Endothelial cell of umbilical vein (primary cell): ENCODE data around the gene WASF2.

Experiments used
- CTCF ChIP-seq, 2 donors: IDR thresholded peaks; 1 replicate in 1 of 2; 2 replicates in 1 of 2; pipeline ENCODE4 v1.5.1; 2011; ENCODE audit warnings: low read length in 2 of 2, mild to moderate bottlenecking in 2 of 2, moderate library complexity in 2 of 2, control low read depth in 1 of 2, inconsistent platforms in 1 of 2, low read depth in 1 of 2; ENCODE audit not compliant: insufficient read depth in 1 of 2; ENCODE audit errors: extremely low read depth in 1 of 2
- EZH2 ChIP-seq: IDR thresholded peaks from 2 replicates; pipeline ENCODE4 v1.6.1; 2012; ENCODE audit warnings: borderline replicate concordance, low read depth, mild to moderate bottlenecking, moderate library complexity, low read length, inconsistent platforms; ENCODE audit not compliant: severe bottlenecking
- TF ChIP-seq, protein P1 (sequence below): IDR thresholded peaks from 2 replicates; pipeline ENCODE4 v1.6.1; 2011; ENCODE audit not compliant: insufficient read depth, insufficient read length

- TF ChIP-seq, protein P1, sequence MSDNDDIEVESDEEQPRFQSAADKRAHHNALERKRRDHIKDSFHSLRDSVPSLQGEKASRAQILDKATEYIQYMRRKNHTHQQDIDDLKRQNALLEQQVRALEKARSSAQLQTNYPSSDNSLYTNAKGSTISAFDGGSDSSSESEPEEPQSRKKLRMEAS = no peak
- TF ChIP-seq CTCF (IDR thresholded peaks at IDR 0.05; ENCODE audit: extremely low read depth in 1 of 2, insufficient read depth in 1 of 2, low read depth in 1 of 2, low read length in 2 of 2) = no peak
- TF ChIP-seq EZH2 = no peak
Observed at GRCh38 chr1:27427329-27427728, 62.6 kb downstream of the WASF2 start.
